Measurements from ENCODE around the gene INO80C.
"Not testable (repeated sequence)": the region's sequence is repeated elsewhere in the genome, so short reads cannot be mapped to it uniquely, and the experiment has no call there.

The INO80C gene

DNA sequence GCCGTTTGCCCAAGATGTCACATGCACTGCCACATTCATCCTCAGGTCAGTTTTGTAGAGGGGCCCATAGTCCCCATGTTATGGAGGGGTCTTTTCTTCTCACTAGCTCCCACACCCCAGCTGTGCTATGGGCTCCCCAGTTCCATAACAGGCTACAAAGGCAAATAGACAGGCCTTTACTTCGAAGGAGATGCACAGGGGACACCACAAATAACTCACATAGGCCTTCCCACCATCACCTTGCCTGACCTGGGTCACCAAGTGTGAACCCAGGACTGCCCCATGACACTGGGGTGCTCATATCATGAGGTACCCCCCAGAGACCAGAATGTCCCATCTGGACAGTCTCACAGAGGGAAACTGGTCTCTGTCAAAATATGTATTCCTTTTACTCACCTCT, 15.0 kb upstream of the INO80C start:
- DNase-seq (ENCODE audit: low spot score): no peak

DNA sequence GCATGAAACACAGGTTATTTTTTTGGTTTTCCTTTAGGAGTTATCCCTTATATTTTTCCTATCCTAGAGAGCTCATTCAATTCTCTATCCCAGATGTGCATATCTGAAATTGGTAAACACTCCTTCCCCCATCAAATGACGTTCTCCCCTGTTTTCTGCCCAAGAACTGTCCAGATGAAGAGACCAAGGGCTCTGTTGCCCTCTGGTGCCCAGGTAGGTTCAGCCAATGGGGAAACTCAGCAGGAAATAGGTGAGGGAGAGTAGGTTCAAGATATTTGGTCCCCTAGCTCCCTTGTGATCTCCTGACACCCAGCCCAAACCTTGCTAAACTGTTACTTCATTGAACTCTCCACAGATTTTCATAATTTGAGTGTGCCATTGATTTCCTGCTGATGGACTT, 14.1 kb upstream of the INO80C start:
- no peak for DNase-seq (ENCODE audit: low spot score)

DNA sequence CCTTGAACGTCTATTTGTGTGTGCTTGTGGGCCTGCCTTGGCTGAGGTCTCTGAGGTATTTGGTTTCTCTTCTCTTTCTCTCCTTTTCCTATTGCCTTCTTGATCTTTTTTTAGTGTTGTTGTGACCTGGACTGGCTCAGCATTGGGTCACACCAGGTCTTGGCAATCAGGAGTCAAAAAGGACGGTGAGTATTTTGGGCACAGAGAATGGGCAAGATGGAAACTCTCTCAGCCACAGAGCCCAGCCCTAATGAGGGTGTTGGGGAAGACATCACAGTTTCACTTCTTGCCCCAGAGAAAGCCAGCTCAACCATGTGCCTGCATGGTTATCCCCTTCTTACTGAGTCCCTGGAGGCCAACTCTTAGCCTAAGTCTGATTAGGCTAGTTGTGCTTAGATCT, 13.7 kb upstream of the INO80C start:
- no peak for DNase-seq (ENCODE audit: low spot score)

DNA sequence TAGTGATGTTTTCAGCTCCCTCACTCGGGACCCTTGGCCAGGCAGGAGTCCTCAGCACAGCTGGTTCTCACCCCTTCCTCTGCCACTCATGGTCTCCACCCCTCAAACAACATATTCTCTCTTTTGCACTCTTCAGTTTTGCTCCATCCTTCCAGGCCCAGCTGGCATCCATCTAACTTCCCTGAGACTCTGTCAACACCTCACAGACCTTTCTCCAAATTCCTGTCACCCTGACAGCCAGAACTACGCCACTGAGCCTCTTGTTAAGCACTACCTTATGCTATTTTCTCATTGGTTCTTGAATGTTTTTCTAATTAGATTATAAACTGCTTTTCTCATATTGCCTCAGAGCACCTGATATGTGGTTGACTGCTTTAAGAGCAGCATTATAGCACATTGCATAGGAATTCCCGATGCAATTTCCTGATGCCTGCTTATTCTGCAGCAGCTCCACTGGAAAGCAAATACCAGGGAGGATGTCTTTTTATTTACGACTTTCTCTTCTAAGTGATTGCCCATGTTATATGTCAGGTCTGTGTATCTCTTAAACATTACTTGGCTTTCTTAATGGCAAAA, 12.4 kb upstream of the INO80C start:
- no peak for DNase-seq (ENCODE audit: low spot score)

DNA sequence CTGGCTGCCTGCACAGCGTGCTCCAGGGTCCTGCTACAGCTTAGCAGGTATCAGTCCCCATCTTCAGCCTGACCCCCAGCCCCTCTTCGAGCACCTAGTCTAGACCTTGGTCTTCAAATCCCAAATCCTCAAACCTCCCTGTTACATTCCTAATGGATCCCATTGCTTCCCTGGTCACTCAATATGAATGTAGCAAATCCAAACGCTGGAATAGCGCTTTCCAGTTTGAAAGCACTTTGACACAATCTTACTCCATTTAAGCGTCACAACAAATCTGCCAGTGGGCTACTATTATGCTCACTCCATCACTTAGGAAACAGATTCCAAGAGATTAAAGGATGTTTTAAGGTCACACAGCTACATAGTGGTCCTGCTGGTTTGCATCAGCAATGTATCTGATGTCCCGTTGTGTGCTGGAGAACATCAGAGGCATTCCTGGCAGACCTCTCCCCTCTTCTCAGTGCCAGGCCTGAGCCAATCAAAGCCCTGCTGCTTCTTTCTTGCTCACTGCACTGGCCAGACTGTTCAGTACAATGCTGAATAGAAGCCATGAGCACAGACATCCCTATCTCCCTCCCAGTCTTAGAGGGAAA, 11.1 kb upstream of the INO80C start:
- DNase-seq (ENCODE audit: low spot score): no peak

DNA sequence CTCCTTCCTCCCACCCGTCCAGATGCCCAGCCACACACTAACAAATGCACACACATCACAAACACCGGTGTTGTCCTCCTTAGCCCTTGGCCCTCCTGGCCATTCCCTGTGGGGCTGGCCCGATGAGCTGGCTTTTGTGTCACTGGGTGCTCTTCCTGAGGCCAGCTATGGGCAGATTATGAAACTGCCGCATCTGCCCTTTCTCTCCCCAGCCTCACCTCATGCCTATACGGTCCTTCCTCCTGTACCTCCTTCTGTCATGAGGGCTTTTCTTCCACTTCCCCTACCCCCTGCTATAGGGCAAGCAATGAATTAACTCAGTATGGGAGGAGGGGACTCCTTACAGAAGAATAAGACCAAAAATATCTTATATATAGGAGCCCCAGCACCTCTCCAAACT, 10.3 kb upstream of the INO80C start:
- DNase-seq (ENCODE audit: low spot score): no peak

DNA sequence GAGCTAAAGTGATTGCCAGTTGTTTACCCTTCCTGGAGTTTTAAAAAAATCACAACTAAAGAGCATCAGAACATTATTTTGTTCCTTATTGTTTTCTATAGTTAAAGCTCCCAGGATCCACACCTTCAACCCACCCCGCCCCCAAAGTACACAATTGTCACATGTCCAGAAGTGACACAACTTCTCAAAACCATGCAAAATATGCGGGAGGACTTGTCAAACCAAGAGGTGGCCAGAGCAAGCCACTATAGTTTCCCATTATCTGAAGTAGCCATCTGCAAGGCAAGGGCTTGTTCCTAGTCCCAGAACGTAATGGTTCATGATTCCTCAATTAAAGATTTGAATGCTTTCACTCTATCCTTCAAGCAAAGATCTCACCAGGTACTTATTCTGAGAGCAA, 9.9 kb upstream of the INO80C start:
- no peak for DNase-seq (ENCODE audit: low spot score)

DNA sequence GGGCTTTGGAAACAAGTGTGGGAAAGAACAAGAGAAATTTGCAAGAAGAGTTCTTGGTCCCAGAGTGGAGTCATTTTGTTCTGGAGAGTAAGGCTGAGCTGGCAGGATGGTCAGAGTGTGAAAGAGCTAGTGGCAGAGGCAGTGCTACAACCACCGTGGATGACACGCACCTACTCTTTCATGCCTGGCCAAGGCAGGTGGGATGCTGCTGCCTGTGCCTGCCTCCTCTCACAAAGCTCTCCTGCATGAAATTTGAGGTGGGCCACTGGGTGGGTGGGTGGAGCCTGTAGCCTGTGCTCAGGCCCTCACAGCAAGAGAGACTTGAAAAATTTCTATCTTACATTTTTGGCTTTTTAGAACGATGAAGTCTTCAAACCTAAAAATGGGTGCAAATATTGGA, 9.4 kb upstream of the INO80C start:
- no peak for DNase-seq (ENCODE audit: low spot score)

DNA sequence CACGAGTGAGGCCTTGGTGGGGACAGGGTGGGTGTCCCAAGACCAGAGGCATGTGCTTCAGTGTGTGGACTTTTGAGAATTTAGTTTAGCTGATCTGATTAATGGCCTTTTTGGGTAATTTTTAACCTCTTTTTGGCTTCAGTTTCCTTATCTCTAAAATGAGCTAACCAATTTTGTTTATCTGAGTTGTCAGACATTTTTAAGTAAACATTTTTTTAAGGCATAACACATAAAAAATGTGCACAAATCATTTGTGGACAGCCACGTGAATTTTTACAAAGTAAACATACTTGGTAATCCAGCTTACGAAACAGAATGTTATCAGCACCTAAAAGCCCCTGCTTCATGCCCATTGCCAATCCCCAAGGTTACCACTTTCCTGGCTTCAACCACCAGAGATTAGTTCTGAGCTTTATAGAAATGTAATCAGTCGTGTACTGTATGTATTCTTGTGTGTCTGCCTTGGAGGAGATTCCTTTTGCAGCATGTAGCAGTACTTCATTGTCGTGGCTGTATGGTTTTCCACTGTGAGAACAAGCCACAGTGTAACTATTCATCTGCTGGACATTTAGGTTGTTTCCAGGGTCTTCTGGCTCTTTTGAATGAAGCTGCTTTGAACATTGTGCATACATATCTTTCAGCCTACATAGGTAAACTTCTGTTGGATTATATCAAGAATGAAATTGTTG, 8.4 kb upstream of the INO80C start:
- DNase-seq (ENCODE audit: low spot score): no peak

DNA sequence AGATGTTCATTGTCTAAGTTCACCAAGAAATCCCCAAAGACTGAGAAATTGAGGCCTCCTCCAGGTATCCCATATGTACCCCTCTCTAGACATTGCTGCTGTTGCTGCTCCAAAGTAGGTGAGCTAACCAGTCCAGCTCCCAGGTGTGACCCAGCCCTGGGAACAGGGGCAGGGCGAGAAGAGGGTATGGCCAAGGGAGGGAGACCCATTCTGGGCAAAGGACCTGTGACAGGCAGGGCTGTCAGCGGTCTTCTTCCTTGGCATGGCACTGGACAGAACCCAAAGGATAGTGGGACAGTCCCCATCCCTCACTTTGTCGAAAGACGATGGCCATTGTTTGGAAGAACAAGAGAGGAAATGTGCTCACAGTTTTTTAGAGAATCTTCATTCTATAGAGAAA, 7.2 kb upstream of the INO80C start:
- DNase-seq (ENCODE audit: low spot score): no peak

DNA sequence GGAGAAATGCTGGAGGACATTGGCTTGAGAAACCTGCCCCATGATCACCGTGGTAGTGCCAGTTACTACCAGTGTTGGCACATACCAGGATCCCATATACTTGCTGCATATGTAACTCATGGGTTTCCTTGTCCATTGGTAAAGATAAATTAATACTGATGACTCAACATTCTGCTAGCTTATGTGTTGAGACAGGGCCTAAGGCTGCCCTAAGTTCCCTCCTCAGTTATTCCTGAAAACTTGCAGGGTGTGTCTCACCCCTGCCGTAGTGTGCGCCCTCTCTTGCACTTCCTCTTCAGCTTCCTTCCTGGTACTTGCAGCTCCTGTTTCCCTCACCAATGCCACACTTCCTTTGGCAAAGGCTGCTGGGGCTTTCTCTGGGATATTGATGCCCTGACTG, 4.3 kb upstream of the INO80C start:
- DNase-seq (ENCODE audit: low spot score): no peak

DNA sequence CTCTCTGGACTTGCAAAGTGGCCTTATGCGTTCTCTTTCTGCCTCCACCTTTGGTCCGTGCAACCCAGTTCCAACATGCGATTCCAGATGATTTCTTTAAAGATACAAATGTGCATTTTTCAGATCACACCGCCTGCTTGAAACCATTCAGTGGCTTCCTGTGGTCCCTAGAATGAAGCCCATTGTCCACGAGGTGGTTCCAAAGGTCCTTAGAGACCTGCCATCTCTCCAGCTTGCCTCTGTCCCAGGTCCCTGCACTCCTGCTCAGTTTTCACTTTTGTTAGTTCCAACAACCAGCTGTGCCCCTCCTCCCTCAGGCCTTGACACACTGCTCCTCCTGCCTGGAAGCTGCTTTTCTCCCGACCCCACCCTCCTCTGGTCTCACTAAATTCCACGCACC, 3.6 kb upstream of the INO80C start:
- no peak for DNase-seq (ENCODE audit: low spot score)

DNA sequence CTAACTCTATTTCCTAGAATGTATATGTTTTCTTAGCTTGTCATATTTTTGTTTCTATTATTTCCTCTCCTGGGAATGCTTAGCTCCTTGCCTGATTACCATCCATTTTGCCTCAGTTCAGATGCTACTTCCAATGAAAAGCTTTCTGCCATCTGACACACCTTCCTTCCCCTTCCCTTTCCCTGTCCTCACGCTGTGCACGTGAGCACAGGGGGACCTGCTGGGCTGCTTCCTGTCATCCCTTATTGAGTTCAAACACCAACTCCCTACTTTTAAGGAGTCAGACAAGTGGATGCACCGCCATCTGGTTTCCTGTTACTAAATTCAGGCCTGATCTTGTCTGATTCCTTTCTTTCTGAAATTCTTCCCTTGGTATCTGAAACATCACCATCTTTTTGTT, 2.4 kb upstream of the INO80C start:
- DNase-seq (ENCODE audit: low spot score): no peak

DNA sequence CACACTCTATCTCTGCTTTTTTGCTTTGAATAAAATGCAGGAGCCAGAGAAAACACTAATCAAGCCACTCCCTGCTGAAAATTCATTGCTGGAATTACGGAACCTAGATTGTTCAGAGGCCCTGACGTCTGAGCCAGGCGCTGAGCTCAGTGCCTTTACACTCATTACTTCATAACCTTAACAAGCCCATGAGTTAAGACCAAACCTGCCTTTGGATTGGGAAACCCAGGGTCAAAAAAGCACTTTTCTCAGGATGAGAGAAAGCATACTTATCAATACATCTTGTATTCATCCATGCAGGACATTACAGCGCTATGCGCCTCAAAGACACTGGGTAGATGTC, 762 bp downstream of the INO80C start:
- DNase-seq (ENCODE audit: low spot score): peak; percentile 8

DNA sequence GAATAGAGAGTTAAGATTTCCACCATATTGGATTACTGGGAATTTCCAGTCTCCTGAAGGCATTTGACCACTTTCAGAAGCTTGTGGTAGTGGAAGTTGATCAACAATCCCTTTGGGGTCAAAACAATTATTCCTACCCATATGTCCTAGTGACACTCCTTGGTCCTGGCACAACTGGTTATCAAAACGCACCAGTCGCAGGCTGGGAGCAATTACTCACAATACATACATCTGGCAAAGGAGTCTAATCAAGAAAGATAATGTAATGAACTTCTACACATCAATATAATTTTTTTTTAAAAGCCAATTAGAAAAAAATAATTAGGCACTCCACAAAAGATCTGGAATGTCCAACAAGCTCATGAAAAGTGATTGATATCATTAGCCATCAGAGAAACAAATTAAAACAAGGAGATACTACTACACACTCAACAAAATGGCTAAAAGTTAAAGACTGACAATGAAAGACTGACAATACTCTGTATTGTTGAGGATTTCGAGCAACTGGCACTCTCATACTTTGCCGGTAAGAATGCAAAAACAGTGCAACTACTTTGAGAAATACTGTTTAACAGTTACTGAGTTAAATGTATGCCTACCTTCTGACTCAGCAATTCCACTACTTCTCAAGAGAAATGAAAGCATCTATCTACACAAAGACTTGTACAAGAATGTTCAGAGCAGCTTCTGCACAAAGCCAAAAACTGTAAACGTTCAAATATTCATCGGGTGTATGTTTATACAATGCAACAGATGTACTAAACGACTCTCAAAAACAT, 2.0 kb downstream of the INO80C start:
- no peak for DNase-seq (ENCODE audit: low spot score)

DNA sequence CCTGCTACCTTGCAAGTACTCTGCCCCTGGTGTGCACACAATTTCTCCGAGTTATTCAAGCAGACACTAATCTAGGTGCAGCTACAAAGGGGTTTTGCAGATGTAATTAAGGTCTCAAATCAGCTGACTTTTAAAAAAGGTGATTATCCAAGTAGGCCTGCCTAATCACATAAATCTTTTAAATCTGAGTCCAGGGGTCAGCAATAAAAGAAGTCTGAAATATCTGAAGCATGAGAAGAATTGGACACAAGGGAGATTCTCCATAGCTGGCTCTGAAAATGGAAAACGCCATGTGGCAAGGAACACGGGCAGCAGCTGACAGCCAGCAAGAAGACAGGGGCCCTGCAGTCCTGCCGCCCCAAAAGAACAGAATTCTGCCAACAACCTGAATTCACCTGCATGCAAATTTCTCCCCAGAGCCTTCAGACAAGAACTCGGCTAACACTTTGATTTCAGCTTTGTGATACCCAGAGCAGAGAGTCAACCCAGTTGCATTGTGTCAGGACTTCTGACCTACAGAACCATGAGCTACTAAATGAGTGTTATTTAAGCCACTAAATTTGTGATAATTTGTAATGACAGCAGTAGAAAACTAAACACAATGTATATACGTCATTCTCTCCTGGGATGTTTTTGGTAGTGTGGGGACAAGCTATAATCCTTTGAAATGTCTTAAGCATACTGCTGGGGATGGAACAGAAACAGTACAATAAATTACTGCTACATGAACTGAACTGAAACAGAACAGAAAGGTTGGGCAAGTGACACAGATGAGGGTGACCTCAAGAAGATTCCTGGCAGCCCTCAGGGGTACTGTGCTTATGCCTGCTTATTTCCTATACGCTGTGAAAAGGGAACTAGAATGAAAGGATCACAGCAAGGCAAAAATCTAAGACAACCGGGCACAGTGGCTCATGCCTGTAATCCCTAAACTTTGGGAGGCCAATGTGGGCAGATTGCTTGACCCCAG, 3.2 kb downstream of the INO80C start:
- no peak for DNase-seq (ENCODE audit: low spot score)

DNA sequence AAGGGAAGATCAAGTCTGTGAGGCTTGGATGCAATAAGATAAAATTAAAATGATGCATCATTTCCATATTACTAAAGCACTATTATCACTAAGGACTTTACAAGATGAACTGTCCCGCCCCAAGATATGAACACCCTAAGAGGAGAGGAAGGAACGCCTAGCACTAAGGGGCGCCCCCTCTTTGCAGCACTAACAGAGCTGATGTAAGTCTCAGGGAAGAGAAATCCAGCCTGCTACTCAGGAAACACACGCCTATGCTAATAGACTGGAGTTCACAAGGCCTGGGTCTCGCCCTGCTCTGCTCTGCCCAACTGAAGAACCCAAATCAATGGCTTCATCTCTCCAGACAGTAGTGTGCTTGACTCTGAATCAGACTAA, 6.1 kb downstream of the INO80C start:
- DNase-seq (ENCODE audit: low spot score): no peak

DNA sequence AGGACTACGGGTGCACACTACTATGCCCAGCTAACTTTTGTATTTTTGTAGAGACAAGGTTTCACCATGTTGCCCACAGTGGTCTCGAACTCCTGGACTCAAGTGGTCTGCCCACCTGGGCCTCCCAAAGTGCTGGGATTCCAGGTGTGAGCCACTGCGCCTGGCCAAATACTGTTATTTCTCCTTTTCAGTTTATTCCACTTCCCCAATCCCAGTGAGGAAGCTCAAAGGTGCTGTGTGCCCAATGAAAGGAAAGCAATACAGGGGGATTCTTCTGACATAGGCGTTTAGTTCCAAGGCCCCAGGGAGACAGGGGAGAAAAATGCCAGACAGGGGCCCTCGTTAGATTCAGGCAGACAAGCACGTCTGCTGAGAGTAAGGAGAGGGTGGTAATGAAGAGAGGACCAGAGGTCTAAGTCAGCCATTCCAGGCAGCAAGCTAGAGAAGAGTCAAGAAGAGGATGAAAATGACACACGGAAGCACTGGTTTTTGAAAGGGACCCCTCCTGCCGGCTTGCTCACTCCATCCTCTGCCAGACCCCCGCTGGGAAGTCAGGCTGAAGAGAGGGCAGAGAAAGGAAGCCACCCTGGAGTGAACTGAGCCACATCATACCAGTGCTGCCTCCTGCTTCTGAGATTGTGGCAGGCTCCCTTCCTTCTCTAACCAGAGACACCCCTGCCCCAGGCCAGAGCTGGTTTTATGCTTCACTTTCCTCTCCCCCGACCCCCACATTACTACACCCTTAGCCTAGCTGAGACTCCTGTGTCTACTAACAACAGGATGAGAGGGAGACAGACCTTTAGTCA, 6.7 kb downstream of the INO80C start:
- no peak for DNase-seq (ENCODE audit: low spot score)

DNA sequence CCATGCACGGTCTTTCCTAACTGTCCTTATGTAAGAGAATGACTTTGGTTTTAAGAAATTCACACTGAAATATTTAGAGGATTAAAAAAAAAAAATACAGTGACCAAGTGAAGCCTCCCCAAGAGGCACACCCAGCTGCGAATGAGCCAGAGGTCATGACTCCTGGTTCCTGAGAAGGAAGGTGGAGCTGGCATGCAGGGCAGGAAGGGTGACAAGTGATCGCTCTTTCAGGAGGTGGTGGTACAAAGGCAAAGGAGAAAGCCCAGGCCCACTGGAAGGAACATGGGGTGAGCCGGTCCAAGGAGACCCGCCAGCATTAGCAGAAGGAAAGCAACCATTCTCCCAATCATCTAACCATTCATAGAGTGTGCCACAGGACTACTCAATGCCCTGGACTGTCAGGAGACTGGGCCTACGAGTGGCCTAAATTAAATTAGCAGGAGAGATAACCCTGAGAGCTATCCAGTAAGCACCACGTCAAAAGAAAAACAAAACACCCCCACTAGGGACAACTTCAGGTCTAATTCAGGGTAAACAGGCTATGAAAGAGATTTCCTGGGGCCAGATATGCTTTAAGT, 7.8 kb downstream of the INO80C start:
- DNase-seq (ENCODE audit: low spot score): no peak

DNA sequence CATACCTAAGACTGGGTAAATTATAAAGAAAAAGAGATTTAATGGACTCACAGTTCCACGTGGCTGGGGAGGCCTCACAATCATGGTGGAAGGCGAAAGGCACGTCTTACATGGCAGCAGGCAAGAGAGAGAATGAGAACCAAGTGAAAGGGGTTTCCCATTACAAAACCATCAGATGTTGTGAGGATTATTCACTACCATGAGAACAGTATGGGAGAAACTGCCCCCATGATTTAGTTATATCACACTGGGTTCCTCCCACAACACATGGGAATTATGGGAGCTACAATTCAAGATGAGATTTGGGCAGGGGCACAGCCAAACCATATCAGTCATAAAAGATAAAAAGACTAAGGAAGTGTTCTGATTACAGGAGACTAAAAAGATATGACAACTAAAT, 8.5 kb downstream of the INO80C start:
- not testable (repeated sequence) for DNase-seq (ENCODE audit: low spot score)

DNA sequence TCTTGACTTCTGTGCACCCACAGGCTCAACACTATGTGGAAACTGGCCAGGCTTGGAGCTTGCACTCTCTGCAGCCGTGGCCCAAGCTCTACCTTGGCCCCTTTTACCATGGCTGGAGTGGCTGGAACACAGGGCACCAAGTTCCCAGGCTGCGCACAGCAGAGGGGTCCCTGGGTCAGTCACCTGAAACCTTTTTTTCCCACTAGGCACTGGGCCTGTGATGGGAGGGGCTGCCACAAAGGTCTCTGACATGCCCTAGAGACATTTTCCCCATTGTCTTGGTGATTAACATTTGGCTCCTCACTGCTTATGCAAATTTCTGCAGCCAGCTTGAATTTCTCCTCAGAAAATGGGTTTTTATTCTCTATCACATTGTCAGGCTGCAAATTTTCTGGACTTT, 9.4 kb downstream of the INO80C start:
- not testable (repeated sequence) for DNase-seq (ENCODE audit: low spot score)

Data from AG08395 (cell line).